T-helper 2 cell treated with Interferon-gamma antibody and Interleukin-4, amounts not matched to agents 5 μg/mL and 100 μg/mL, for 36 hours (primary cell): ENCODE data around the gene SAMD4B.
A peak's percentile ranks its signal among the peaks of the same experiment; 100 is the strongest.
"Not testable (repeated sequence)": the region's sequence is repeated elsewhere in the genome, so short reads cannot be mapped to it uniquely, and the experiment has no call there.

Experiments
- DNase-seq: peaks from one replicate; pipeline ENCODE4 v3.0.0; 2021; ENCODE audit warnings: low spot score
- H3K27ac Mint-ChIP-seq: one replicate; pipeline ENCODE4 v1.8.0; 2021; ENCODE audit warnings: mild to moderate bottlenecking, mixed read lengths
- H3K27me3 Mint-ChIP-seq: one replicate; pipeline ENCODE4 v1.8.0; 2021; ENCODE audit warnings: low read depth, mixed read lengths
- H3K36me3 Mint-ChIP-seq: one replicate; pipeline ENCODE4 v1.8.0; 2021; ENCODE audit warnings: low read depth, mixed read lengths
- H3K4me1 Mint-ChIP-seq: one replicate; pipeline ENCODE4 v1.8.0; 2021; ENCODE audit warnings: low read depth, mixed read lengths
- H3K4me3 Mint-ChIP-seq: one replicate; pipeline ENCODE4 v1.8.0; 2022; ENCODE audit warnings: mild to moderate bottlenecking, moderate library complexity, mixed read lengths
- H3K9me3 Mint-ChIP-seq: one replicate; pipeline ENCODE4 v1.8.0; 2021; ENCODE audit warnings: mixed read lengths

The SAMD4B gene

GRCh38 chr19:39307046-39307821 lies 35.0 kb upstream of the SAMD4B start:
- peaks cover 20% of the 10 kb centered on the region for H3K36me3 Mint-ChIP-seq
- DNase-seq = no peak
- no peak overlapping the region for H3K4me3 Mint-ChIP-seq

GRCh38 chr19:39307822-39308530 lies 34.2 kb upstream of the SAMD4B start:
- H3K36me3 Mint-ChIP-seq = peaks cover 23% of the 10 kb centered on the region
- H3K4me3 Mint-ChIP-seq = no peak overlapping the region
- no peak for DNase-seq
- no peak overlapping the region for H3K27ac Mint-ChIP-seq
- H3K9me3 Mint-ChIP-seq = no peaks in the 10 kb centered on the region
- H3K4me1 Mint-ChIP-seq = peaks cover 5% of the 10 kb centered on the region
- H3K27me3 Mint-ChIP-seq = no peaks in the 10 kb centered on the region

More at GRCh38 chr19:39307046-39307821, 35.0 kb upstream of the SAMD4B start:
- Mint-ChIP-seq H3K4me1 (peaks cover 5% of the 10 kb centered on the region), H3K27me3 (peaks cover under 1% of the 10 kb centered on the region), H3K27ac (no peak overlapping the region), H3K9me3 (no peaks in the 10 kb centered on the region)

GRCh38 chr19:39308531-39309304 lies 33.5 kb upstream of the SAMD4B start:
- no peak overlapping the region for H3K27ac Mint-ChIP-seq
- H3K27me3 Mint-ChIP-seq = no peaks in the 10 kb centered on the region
- H3K9me3 Mint-ChIP-seq = no peaks in the 10 kb centered on the region
- no peak overlapping the region for H3K4me3 Mint-ChIP-seq
- peaks cover 5% of the 10 kb centered on the region for H3K4me1 Mint-ChIP-seq
- no peak for DNase-seq
- peaks cover 27% of the 10 kb centered on the region for H3K36me3 Mint-ChIP-seq

- H3K4me1 Mint-ChIP-seq, H3K4me3 Mint-ChIP-seq, H3K27ac Mint-ChIP-seq, DNase-seq, H3K9me3 Mint-ChIP-seq, H3K27me3 Mint-ChIP-seq: not testable (repeated sequence)
- H3K36me3 Mint-ChIP-seq = peaks cover 27% of the 10 kb centered on the region
Measured at GRCh38 chr19:39309305-39309670, 32.9 kb upstream of the SAMD4B start.

GRCh38 chr19:39310558-39311311 lies 31.5 kb upstream of the SAMD4B start:
- Mint-ChIP-seq H3K4me3 (no peak overlapping the region), H3K9me3 (no peaks in the 10 kb centered on the region), H3K36me3 (peaks cover 28% of the 10 kb centered on the region), H3K27me3 (no peaks in the 10 kb centered on the region), H3K27ac (no peak overlapping the region), H3K4me1 (peaks cover 5% of the 10 kb centered on the region)
- no peak for DNase-seq

- Mint-ChIP-seq H3K27me3 (no peaks in the 10 kb centered on the region), H3K27ac (no peak overlapping the region), H3K4me1 (peaks cover 6% of the 10 kb centered on the region), H3K36me3 (peaks cover 19% of the 10 kb centered on the region), H3K9me3 (no peaks in the 10 kb centered on the region), H3K4me3 (no peak overlapping the region)
- DNase-seq = no peak
Measured at GRCh38 chr19:39314016-39314728, 28.0 kb upstream of the SAMD4B start.

- Mint-ChIP-seq H3K27ac (no peak overlapping the region), H3K4me1 (peaks cover 5% of the 10 kb centered on the region), H3K36me3 (peaks cover 13% of the 10 kb centered on the region), H3K9me3 (no peaks in the 10 kb centered on the region), H3K4me3 (no peak overlapping the region), H3K27me3 (peaks cover 2% of the 10 kb centered on the region)
- no peak for DNase-seq
Measured at GRCh38 chr19:39315933-39316332, 26.3 kb upstream of the SAMD4B start.

GRCh38 chr19:39316627-39317321 lies 25.4 kb upstream of the SAMD4B start:
- no peak overlapping the region for H3K27ac Mint-ChIP-seq
- no peak for DNase-seq
- no peaks in the 10 kb centered on the region for H3K9me3 Mint-ChIP-seq
- no peak overlapping the region for H3K4me3 Mint-ChIP-seq
- peaks cover 10% of the 10 kb centered on the region for H3K36me3 Mint-ChIP-seq
- peaks cover 12% of the 10 kb centered on the region for H3K4me1 Mint-ChIP-seq
- peaks cover 7% of the 10 kb centered on the region for H3K27me3 Mint-ChIP-seq

- no peak overlapping the region for H3K4me3 Mint-ChIP-seq
- peaks cover 10% of the 10 kb centered on the region for H3K36me3 Mint-ChIP-seq
- peaks cover 14% of the 10 kb centered on the region for H3K4me1 Mint-ChIP-seq
- H3K27ac Mint-ChIP-seq = no peak overlapping the region
- H3K27me3 Mint-ChIP-seq = peaks cover 7% of the 10 kb centered on the region
- H3K9me3 Mint-ChIP-seq = no peaks in the 10 kb centered on the region
- DNase-seq = no peak
Measured at GRCh38 chr19:39317476-39317875, 24.7 kb upstream of the SAMD4B start.

GRCh38 chr19:39318071-39318470 lies 24.1 kb upstream of the SAMD4B start:
- no peak overlapping the region for H3K4me3 Mint-ChIP-seq
- peaks cover 7% of the 10 kb centered on the region for H3K27me3 Mint-ChIP-seq
- no peak for DNase-seq
- H3K36me3 Mint-ChIP-seq = peaks cover 7% of the 10 kb centered on the region
- no peak overlapping the region for H3K27ac Mint-ChIP-seq
- H3K9me3 Mint-ChIP-seq = no peaks in the 10 kb centered on the region
- peaks cover 15% of the 10 kb centered on the region for H3K4me1 Mint-ChIP-seq

GRCh38 chr19:39318690-39319089 lies 23.5 kb upstream of the SAMD4B start:
- no peak for DNase-seq
- H3K36me3 Mint-ChIP-seq = peaks cover 3% of the 10 kb centered on the region
- no peaks in the 10 kb centered on the region for H3K9me3 Mint-ChIP-seq
- no peak overlapping the region for H3K27ac Mint-ChIP-seq
- H3K4me3 Mint-ChIP-seq = peak overlapping the region; percentile 70
- peaks cover 7% of the 10 kb centered on the region for H3K27me3 Mint-ChIP-seq
- H3K4me1 Mint-ChIP-seq = peaks cover 16% of the 10 kb centered on the region

- H3K4me3 Mint-ChIP-seq = peak overlapping the region; percentile 70
- H3K36me3 Mint-ChIP-seq = peaks cover 3% of the 10 kb centered on the region
- H3K27me3 Mint-ChIP-seq = peaks cover 7% of the 10 kb centered on the region
- H3K4me1 Mint-ChIP-seq = peaks cover 16% of the 10 kb centered on the region
- H3K27ac Mint-ChIP-seq = no peak overlapping the region
- DNase-seq = no peak
- H3K9me3 Mint-ChIP-seq = no peaks in the 10 kb centered on the region
Measured at GRCh38 chr19:39319098-39319891, 22.9 kb upstream of the SAMD4B start.
